GM18499 (cell line): ENCODE measurements around the gene TUBAL3.
"Not testable (repeated sequence)": the region's sequence is repeated elsewhere in the genome, so short reads cannot be mapped to it uniquely, and the experiment has no call there.

ENCODE experiments used
- ATAC-seq: cut with Tn5 transposase; IDR thresholded peaks from one replicate; pipeline ENCODE4 v1.9.1; 2021; ENCODE audit warnings: moderate number of reproducible peaks; ENCODE audit not compliant: insufficient read depth, unreplicated experiment

TUBAL3 gene

DNA sequence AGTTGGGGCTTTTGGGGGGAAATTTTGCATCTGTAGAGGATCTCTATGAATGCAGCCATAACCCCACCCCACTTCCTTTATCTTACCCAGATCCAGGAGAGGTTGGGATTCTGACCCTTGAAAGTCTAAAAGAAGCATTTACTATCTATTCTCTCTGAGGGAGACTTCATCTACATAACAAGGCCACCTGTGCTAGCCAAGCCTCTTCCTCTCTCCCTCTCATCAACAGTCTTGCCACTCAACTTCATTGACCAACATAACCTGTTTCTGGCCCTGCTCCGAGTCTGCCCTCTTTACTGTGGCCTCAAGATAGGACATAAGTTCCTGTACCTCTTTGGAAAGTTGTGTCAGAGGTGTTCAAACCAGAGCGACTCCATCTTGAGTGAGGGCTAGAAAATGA lies 19.4 kb downstream of the TUBAL3 start:
- ATAC-seq: no peak

DNA sequence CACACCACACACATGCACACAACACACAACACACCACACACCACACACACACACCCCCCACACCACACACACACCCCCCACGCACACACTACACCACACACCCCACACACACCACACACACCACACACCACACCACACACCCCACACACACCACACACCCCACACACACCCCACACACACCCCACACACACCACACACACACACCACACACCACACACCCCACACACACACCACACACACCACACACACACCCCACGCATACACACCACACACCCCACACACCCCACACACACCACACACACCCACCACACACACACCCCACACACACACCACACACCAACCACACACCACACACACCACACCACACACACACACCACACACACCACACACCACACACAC lies 23.4 kb downstream of the TUBAL3 start:
- no peak for ATAC-seq

GRCh38 chr10:5380395-5380794 lies 24.2 kb downstream of the TUBAL3 start:
- ATAC-seq: not testable (repeated sequence)

DNA sequence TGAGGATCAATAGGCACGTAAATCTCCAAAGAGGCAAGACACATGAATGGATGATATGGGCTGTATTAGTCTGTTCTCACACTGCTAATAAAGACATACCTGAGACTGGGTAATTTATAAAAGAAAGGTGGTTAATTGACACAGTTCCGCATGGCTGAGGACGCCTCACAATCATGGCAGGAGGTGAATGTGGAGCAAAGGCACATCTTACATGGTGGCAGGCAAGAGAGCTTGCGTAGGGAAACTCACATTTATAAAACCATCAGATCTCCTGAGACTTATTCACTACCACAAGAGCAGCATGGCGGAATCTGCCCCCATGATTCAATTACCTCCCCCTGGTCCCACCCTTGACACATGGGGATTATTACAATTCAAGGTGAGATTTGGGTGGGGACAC lies 25.4 kb downstream of the TUBAL3 start:
- not testable (repeated sequence) for ATAC-seq

GRCh38 chr10:5376450-5376849 lies 28.2 kb downstream of the TUBAL3 start:
- no peak for ATAC-seq

- no peak for ATAC-seq
Measured at GRCh38 chr10:5373891-5374611, 30.6 kb downstream of the TUBAL3 start.

DNA sequence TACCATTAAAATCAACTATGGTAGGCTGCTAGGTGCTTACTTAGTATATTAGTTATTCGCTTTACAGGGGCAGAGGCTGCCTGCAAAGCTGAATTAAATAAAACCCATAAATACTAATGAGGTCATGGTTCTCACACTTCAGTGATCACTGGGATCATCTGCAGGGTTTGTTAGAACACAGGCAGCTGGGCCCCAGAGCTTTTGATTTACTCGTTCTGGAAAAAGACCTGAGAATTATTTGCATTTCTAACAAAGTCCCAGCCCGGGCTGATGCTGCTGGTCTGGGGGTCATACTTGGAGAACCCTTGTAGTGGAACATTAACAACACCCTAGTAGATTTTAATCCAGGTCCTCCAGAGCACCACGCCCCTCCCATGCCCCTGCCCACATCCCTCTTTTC lies 31.3 kb downstream of the TUBAL3 start:
- no peak for ATAC-seq

- no peak for ATAC-seq
Measured at GRCh38 chr10:5370493-5371352, 33.9 kb downstream of the TUBAL3 start.

DNA sequence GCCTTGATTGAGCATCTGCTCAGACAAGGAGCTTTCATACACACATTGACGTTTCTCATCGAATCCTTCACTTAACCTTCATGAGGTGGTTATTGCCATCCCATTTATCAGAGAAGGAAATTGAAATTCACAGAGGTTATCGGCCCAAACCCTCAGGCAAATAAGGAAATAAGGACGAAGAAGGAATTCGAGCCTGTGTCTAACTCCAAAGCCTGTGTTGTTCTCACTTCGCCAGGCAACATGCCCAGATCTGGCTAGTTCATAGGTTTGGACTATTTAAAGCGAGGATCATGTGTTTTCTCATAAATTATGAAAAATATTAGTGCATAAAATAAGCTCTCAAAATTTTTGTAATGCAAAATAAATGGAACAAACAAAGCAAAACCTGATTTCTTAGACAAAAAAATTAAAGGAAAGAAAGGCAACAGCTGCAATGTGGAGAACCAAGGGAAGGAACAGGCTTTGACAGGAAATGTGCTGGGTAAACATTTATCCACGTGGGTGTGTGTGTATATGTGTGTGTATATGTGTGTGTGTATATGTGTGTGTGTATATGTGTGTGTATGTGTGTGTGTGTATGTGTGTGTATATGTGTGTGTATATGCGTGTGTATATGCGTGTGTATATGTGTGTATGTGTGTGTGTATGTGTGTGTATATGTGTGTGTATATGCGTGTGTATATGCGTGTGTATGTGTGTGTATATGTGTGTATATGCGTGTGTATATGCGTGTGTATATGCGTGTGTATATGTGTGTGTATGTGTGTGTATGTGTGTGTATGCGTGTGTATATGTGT lies 35.1 kb downstream of the TUBAL3 start:
- no peak for ATAC-seq

- no peak for ATAC-seq
Measured at GRCh38 chr10:5365928-5366327, 38.7 kb downstream of the TUBAL3 start.

DNA sequence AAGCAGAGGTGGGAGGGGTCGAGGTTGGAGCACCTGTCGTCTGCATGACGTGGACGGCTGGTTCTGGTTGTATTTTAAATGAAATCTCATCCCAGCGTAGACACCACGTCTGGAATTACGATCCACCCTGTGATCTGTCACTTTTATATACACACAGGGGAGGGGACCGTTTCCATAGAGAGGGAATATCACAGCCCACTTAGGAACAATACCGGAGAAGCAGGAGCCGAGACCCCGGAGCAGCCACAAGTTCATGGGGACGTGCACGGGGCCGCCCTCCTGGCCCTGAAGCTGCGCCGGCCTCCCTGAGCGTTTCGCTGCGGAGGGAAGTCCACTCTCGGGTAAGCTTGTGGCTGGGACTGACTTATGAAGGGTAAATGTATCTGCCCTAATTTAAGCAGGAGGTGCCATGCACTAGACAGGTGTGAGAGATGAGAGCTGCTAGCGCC lies 39.7 kb downstream of the TUBAL3 start, which contains the start of gene UCN3:
TSS of gene UCN3 (plus strand) at position 77 of the 449 bp plus-strand sequence. CDS start 8,755 bp downstream, outside the sequence.
- ATAC-seq: no peak

GRCh38 chr10:5364374-5364773 lies 40.3 kb downstream of the TUBAL3 start:
- ATAC-seq: no peak

DNA sequence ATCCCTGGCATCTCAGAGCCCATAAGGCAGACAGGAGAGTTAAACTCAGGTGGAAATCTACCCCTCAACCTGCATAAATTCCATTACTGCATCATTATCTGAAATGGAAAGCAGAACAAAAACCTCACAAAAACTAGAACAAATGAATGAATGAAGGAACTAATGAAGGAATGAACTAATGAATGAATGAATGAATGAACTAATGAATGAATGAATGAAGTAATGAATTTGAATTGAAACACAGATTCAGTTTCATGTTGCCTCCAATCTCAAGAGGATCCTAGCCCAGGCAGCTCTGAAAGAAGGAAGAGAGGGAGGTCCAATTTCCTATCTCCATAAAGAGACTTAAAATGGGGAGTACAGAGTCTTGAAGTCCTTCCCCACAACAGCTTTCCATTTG lies 41.8 kb downstream of the TUBAL3 start:
- no peak for ATAC-seq

DNA sequence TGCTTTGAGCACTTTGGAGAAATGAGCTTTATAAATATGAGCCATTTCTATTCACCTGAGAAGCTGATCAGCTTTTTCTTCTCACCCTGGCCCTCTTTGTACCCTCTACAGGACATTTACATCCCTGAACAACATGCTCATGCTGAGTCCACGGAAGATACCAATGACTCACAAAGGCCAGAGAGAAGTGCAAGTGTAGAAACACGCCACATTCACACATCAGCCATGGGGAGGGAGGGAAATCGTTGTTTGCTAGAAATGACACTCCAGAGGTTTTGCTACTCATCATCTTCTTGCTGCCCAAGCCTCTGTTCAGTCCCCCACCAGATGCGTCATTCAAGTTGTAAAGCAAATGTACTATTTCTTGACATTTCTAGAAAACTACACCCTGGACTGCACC lies 42.7 kb downstream of the TUBAL3 start:
- no peak for ATAC-seq

- ATAC-seq: no peak
Measured at GRCh38 chr10:5360318-5360915, 44.2 kb downstream of the TUBAL3 start.

DNA sequence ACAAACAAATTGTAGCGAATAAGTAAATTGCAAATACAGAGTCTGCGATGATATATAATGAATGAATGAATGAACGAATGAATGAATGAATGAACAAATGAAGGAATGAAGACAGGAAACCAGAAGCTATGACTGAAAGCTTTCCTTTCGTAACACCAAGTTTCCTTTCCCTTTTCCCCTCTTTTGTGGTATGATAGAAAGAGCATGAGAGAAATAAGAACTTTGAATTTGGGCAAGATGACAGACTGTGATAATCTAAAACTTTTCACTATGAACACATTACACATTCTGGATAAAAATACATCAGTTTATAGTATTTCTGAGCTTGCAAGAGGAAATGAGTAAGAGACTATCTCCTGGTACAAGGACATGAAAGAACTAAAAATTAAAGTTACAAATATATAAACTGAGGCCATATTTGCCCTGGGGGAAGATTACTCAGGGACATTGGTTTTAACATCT lies 48.3 kb downstream of the TUBAL3 start:
- ATAC-seq: no peak

- no peak for ATAC-seq
Measured at GRCh38 chr10:5355594-5356301, 48.9 kb downstream of the TUBAL3 start.

DNA sequence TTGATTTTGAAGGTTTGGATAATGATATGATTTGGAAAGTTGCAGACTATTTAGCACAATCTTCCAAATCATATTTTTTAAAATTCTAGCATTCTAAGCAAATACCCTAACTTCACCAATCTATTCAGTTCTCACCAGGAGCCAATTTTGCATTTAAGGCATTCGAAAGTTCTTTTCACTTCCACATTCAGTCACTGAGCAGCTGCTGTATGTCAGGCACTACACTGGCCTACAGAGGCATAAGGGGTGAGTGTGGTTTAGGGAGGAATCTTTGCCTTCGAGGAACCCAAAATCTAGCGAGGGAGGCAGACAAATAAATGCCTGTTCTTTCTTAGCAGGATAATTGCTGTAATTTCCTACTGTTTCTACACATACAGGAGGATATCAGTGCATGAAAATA lies 50.6 kb downstream of the TUBAL3 start:
- no peak for ATAC-seq

DNA sequence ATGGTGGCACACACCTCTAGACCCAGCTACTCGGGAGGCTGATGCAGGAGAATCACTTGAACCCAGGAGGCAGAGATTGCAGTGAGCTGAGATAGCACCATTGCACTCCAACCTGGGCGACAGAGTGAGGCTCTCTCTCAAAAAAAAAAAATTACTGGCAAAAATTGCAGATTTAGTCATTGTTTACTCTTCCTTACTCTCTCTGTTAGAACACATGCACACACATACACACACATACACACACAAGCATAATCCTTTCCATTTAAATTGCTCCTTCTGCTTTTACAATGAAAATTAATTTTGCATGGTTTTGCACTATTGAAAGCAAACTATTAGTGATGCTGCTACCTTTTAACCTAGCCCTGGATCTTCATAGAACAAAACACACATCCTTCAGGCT lies 55.3 kb downstream of the TUBAL3 start:
- no peak for ATAC-seq

DNA sequence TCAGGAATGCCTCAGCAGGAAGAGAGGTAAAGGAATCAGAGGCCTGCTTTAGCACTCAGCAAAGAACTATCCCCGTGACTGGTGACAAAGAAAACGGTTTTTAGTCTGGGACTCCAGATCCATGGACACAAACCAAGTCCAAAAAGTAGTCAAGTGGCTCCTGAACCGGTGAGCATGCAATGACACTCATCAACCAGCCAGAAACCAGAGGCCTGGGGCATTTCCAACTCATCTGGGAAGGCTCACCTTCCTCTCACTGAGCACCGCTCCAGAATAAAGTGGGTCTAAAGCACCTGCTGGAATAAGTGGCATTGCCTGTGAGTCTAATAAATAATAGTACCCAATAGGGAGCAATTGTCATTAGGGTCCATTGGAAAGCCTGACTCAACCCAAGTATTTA lies 57.7 kb downstream of the TUBAL3 start:
- no peak for ATAC-seq
